GM21619 (cell line): ENCODE measurements around the gene PIKFYVE.
"Not testable (repeated sequence)": the region's sequence is repeated elsewhere in the genome, so short reads cannot be mapped to it uniquely, and the experiment has no call there.

Experiments
- ATAC-seq: cut with Tn5 transposase; IDR thresholded peaks from one replicate; pipeline ENCODE4 v1.9.1; 2021; ENCODE audit not compliant: unreplicated experiment

The PIKFYVE gene

DNA sequence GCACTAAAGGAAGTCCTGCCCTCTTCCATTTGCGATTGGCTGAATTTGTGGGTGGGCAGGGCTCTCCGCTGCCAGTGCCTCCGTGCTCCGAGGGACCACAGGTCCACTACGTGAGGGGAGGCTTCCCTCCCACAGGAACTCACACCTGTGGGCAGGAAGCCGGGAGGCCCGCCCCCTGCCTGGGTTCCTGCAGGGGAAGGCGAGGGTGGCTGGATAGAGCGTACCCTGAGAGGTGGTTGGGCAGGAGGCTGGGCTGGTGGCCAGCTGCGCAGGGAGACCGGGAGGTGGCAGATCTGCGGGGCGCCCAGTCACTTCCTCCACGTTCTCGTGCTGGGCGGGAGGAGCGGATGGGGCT is 93.6 kb downstream of the PIKFYVE start:
- ATAC-seq: no peak

DNA sequence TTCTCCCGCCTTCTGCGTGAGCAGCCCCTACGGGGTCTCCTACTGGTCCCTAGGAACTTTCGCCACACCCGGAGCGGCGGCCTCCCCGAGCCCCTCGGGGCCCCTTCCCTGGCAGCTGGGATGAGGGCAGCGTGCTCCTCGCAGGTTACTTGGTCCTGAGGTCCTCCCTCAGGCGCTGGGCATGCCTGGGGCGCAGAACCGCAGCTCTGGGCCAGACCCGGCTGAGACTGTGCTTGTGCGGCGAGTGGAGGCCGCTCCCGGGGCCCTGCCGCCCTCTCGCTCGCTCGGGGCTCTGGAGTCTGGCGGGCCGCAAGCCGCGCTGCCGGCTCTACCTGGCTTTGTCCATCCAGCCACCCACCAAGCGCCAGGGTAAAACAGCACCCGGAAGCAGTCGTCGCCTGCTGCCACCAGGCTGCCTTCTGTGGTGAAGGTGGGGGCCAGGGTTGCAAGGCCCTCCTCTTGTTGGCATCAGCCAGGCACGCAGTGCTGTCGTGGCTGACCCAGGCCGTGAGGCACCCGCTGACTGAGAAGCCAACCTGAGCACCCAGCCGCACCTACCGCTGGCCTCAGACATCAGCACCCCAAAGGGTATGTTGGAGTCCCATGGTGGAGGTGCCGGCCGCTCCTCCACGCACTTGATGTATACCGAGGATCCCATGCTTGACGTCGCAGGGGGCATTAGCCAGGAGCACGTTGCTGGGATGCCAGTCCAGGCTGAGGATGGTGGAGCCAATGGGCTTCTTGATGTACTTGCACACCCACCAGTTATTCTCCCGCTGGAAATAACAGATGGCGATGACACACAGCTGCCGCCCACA is 94.4 kb downstream of the PIKFYVE start:
- no peak for ATAC-seq

DNA sequence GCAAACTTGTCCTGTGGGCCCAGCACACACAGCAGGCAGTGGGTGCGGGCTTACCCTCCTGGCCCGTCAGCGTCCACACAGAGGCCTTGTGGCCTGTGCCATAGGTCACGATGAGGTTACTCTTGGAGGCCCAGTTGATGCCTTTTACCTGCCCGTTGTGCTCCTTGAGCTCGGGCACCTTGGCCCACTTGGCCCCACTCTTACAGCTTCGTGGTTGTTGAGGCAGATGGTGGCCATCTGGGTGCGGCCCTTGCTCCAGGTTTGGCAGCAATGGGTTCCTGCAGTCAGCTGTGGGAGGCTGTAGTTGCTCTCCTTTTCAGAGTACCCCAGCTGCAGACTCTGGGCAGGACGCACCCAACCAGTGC is 95.0 kb downstream of the PIKFYVE start:
- ATAC-seq: no peak

DNA sequence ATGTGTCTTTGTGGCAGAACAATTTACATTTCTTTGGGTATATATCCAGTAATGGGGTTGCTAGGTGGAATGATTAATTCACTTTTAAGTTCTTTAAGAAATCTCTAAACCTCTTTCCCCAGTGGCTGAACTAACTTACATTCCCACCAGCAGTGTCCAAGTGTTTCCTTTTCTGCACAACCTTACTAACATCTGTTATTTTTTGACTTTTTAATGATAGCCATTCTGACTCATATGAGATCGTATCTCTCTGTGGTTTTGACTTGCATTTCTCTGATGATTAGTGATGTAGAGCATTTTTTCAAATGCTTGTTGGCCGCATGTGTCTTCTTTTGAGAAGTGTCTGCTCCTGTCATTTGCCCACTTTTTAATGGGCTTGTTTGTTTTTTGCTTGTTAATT is 97.4 kb downstream of the PIKFYVE start:
- ATAC-seq: peak; percentile 69

DNA sequence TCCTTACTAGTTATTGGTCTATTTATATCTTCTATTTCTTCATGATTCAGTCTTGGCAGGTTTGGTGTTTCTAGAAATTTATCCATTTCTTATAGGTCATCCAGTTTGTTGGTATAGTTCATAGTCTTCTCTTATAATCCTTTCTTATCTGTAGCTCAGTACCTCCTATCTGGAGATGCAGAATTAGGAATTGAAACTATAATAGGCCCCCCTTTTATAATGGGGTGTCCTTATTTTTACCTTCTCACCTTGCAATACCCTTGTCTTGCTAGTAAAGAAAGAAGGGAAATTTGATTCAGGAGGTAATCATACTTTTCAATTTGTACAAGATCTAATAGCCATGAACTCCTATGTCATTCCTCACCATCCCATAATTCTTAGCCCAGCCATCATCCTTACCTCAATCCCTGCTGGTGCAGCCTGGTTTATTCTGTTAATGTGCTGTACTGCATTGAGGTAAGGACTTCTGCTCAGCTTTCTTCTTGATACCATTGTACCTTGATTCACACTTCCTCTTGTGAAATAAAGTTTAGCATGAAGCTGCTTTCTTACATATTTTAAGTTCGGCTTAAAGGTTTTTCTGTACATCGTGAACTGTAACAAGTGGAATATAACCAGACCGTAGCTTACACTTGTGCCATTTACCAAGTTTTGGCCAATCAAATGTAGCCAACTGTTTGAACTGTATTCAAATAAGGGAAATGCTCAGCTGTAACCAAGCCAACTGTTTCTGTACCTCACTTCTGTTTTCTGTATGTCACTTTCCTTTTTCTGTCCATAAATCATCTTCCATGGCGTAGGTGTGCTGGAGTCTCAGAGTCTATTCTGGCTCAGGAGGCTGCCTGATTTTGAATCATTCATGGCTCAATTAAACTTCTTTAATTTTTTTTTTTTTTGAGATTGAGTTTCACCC is 100.4 kb downstream of the PIKFYVE start:
- peak; percentile 54 for ATAC-seq

DNA sequence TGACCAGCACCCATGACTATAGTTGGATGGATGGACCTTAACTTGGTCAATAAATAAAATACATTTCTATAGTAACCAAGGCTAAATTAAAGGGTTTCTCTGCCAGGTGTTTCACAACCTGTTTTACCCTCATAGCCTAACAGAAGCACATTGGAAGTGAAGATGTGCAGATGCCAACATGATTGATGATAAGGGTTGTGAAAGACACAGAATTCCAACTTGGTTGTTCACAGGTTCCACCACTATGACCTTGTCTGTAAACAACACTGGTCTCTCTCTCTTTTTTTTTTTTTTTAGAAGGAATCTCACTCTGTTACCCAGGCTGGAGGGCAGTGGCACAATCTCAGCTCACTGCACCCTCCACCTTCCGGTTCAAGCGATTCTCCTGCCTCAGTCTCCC is 103.0 kb downstream of the PIKFYVE start:
- no peak for ATAC-seq

DNA sequence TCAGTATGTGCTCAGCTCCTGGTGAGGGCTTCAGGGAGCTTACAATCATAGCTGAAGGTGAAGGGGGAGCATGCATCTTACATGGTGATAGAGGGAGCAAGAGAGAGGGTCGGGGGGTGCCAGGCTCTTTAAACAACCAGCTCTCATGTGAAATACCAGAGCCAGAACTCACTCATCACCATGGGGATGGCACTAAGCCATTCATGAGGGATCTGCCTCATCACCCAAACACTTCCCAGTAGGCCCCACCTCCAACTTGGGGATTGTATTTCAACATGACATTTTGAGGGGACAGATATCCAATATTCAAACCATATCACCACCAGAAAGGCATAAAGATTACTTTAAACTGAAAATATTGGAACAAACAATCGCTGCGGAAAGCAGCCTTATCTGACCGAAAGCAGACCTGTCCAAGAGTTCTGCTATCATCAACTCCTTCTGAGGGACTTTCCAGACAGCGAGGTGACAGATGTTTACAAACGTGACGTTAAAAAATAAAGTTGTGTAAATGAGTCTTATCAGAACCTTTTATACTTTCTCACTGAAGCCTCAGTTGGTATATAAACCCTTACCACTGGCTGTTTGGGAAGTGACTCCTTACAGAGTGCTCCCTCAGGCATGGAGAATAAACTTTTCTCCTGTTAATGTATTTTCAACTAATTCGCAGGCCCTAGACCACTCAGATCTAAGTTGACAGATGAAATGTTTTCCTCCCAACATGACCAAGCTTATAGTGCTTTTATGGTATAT is 105.0 kb downstream of the PIKFYVE start:
- no peak for ATAC-seq

DNA sequence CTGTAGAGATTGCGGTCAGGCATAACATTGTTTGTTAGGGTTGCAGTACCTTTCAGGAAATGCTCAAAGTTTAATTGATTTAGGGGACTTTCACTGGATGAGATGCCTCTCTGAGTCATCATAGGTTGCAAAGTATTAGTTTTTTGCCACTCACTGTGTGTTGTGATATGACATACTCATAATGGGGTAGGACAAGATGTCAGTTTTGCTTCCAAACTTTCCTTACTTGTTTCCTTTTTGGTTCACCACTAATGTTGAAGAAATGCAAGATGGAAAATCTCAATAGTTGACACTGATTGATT is 105.5 kb downstream of the PIKFYVE start:
- no peak for ATAC-seq

DNA sequence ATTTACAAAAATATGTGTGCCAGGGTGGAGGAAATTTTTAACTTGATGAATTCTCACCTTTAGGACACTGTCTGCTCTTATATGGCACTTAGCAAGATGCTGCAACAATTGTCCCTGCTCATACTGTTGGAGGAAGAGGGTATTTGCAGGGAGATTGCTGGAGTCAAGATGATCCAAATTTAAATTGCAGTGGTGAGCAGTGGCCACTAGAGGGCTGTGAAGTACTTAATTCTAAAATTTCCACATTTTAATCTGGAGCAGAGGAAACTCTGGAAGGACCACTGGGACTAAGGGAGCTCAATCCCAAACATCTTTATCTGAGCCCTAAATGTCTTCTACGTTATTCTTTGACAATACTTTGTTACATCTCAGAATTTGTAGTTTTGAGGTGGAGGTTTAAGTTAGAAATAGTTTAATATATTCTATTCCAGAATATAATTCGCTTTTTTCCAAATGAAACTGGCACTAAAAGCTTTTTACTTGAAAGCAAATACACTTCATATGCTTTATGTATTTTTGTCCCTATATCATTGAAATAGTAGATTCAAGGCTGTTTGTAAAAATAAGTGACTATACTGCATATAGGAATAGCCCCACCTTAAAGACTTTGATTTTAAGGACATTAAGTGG is 107.5 kb downstream of the PIKFYVE start:
- ATAC-seq: peak; percentile 56

DNA sequence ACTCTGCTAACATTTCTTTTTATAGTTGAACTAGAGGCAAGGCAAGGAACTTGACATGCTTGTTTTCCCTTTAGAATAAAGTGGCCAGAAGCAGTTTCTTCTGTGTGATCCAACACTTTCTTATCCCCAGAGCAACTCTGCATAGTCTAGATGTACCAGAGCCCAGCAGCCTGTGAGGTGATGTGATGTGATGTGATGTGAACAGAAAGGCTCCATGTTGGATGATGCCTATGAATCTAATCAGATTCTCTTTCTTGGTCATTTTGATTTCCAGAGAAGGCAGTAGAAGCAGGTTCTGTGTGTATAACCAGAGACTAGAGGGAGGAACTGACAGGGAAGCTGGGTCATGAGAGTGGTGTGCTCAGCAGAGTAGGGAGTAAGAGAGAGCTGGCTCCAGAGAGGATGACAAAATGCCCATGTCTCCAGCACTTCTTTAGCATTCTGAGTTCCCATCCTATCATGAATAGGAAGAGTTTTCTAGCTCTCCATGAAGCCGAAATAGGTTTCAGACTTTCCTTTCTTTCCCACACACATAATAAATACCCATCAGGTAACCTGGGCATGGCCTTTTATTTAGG is 109.5 kb downstream of the PIKFYVE start:
- ATAC-seq: no peak

DNA sequence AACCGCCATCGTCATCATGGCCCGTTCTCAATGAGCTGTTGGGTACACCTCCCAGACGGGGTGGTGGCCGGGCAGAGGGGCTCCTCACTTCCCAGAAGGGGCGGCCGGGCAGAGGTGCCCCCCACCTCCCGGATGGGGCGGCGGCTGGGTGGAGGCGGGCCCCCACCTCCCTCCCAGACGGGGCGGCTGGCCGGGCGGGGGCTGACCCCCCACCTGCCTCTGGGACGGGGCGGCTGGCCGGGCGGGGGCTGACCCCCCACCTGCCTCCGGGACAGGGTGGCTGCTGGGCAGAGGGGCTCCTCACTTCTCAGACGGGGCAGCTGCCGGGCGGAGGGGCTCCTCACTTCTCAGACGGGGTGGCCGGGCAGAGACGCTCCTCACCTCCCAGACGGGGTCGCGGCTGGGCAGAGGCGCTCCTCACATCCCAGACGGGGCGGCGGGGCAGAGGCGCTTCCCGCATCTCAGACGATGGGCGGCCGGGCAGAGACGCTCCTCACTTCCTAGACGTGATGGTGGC is 111.3 kb downstream of the PIKFYVE start:
- not testable (repeated sequence) for ATAC-seq

DNA sequence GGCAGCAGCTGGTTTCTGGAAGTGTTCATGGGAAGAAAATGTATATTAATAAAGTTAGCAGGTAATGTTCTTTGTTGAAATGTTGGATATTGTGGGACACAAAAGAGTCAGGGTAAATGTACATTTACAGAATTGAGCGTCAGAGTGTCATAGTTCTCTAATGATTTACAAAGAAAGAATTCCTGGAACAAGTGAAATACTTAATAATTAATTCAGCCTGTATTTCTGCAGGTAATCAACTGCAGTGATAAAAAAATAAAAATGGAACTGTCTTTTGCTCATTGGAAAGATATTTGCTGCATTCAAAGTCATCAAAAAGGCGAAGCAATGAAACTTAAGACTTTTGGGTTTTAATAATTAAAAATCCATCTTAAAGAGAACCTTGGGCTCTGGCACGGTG is 113.1 kb downstream of the PIKFYVE start:
- no peak for ATAC-seq

DNA sequence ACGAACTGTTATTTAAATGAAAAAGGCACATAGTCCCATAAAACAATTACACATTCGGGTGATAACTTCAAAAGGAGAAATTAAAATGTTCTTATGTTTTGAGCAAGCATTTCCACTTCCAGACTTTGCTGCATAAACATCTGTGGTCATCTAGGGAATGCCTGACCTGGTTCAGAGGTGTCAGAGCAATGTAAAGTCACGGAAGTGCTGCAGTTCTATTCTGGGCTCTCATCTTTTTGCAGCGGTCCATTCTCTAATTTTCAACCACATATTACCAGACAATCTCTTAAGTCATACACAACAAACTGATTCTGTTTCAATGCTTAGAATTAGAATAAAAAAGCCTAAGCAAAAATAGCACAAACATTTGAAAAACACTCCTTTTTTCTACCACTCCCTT is 118.6 kb downstream of the PIKFYVE start:
- ATAC-seq: no peak

DNA sequence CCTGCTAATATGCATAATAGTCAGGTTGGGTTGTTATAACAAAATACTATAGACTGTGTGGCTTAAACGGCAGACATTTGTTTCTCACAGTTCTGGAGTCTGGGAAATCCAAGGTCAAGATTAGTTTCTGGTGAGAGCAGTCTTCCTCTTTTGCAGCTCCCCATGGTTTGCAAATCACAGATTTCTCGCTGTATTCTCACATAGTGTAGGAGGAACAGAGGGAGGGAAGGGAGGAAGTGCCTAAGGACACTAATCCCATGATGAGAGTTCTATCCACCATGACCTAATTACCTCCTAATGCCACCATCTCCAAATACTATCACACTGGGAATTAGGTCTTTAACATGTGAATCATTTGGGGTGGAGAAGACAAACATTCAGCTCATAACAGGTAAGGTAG is 120.5 kb downstream of the PIKFYVE start:
- no peak for ATAC-seq

DNA sequence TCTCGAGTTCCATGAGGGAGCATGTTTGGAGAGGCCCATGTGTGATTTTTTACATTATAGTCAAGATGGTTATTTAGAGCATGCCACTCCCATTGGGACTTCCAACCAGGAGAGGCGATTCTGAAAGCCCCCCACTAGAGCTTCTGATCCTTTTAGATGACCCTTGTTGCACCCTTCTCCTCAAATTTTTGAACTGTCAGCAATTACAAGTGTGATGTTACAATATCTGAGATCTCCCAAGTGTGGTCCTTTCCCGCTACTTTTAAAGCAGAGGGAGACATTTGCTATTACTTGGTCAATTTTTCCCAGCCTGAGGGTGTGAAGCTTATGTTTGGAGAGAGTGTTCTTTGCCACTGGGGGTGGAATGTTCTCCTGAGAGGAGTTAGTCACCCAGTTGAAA is 123.9 kb downstream of the PIKFYVE start:
- ATAC-seq: no peak

DNA sequence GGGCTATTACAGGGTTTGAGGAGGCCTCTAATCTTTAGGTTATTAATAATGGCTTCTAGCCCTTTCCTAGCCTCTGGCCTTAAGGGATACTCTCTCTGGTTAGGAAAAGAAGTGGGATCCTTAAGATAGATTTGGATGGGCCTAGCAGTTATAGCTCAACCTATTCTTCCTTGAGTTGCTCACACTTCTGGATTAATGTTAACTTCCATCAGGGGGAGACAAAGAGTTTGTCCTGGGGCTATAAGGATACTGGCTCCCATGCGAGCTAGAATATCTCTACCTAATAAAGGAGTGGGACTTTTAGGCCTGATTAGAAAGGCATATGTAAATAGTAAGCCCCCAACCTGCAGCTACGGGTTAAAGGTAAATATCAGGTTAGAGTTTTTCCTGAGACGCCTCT is 126.2 kb downstream of the PIKFYVE start:
- no peak for ATAC-seq

DNA sequence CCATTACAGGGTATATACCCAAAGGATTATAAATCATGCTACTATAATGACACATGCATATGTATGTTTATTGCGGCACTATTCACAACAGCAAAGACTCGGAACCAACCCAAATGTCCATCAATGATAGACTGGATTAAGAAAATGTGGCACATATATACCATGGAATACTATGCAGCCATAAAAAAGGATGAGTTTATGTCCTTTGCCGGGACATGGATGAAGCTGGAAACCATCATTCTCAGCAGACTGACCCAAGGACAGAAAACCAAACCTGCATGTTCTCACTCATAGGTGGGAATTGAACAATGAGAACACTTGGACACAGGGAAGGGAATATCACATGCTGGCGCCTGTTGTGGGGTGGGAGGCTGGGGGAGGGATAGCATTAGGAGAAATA is 130.7 kb downstream of the PIKFYVE start:
- ATAC-seq: not testable (repeated sequence)

DNA sequence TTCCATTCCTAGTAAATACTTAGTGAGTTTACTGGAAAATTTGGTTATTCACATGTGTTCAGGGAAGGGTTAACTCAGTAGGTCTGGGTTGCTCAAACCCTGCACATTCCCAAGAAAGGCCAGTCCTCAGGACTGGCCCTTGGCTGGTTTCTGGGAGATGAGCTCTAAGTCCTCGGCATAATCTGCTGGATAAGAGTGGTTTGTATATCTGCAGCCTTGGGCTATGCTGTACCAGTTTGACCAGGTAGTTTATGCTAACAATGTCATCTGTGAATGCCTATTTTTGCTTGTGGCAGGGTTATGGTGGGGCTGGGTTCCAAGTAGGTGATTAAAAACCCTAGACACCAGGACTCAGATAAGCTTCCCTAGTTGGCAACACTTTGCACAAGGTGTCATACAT is 133.1 kb downstream of the PIKFYVE start:
- ATAC-seq: no peak

DNA sequence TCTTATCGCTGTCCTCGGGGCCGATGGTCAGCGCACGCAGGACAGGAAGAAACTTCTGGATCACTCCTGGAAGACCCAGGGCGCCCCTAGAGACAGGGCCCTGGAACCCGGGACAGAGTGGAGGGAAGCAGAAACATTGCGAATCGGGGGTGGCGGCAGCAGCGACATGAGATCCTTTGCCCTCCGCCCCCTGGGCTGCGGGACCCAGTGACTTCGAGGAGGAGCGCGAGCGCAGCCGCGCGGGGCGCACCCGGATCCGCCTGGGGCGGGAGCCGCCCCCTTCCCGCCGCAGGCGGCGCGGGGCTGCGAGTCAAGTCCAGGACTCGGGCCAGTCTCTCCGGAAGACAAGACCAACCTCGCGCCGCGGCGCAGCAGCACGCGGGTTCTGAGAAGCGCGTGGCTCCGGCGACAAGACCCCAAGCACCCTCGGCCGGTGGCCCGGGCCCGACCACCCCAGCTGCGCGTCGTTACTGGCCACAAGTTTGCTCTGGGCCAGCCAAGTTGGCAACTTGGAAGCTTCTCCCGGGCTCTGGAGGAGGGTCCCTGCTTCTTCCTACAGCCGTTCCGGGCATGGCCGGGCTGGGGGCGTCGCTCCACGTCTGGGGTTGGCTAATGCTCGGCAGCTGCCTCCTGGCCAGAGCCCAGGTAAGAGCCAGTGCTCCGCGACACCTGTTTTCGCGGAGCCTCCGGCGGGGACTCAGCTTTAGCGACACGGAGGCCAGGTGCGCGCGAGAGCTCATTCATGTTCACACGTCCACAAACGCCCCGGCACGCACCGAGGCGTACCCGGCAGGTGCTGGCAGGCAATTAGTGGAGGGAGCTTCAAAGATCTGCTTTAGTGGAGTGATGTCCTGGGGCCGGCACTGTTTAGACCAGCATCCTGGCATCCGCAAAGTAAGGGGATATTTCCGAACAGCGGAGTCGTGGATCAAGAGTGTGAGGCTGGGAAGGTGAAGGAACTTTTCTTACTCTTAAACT is 140.7 kb downstream of the PIKFYVE start, which contains the start of gene PTH2R:
PTH2R (plus strand) TSS at position 319 of the 978 bp plus-strand sequence; CDS start at position 571, 252 bp downstream.
- no peak for ATAC-seq
